OCI-LY3 (cell line): ENCODE results near the gene NAMPT.

Experiments
- H2AFZ ChIP-seq: fragments of 200-600, 300-600 bp; shearing (Covaris generic); 2 replicates; pipeline ENCODE4 v1.6.0; 2014; ENCODE audit warnings: antibody characterized with exemption, low read depth, low read length
- H3K27ac ChIP-seq: fragments of 200-600, 300-600 bp; sonication (generic); 2 replicates; pipeline ENCODE4 v1.5.1; 2014; ENCODE audit warnings: mild to moderate bottlenecking, low read length, moderate library complexity, mixed read lengths
- H3K27me3 ChIP-seq: fragments of 200-600, 300-600 bp; sonication (generic); 2 replicates; pipeline ENCODE4 v1.6.1; 2014; ENCODE audit warnings: low read depth, low read length, mixed read lengths
- H3K36me3 ChIP-seq: fragments of 200-600, 300-600 bp; sonication (generic); replicated peaks from 2 replicates; pipeline ENCODE3; 2014; ENCODE audit warnings: low read depth, low read length, mixed read lengths
- H3K4me1 ChIP-seq: fragments of 300-600, 200-600 bp; sonication (generic); 2 replicates; pipeline ENCODE4 v1.6.1; 2014; ENCODE audit warnings: low read length, mixed read lengths
- H3K4me2 ChIP-seq: fragments of 200-600, 300-600 bp; sonication (generic); 2 replicates; pipeline ENCODE4 v1.6.1; 2014; ENCODE audit warnings: low read length, mixed read lengths
- H3K4me3 ChIP-seq: fragments of 300-600, 200-600 bp; sonication (generic); 2 replicates; pipeline ENCODE4 v1.5.1; 2014; ENCODE audit warnings: antibody characterized with exemption, mild to moderate bottlenecking, low read length, moderate library complexity
- H3K79me2 ChIP-seq: fragments of 300-600, 200-600 bp; shearing (Covaris generic); 2 replicates; pipeline ENCODE4 v1.6.1; 2014; ENCODE audit warnings: mild to moderate bottlenecking, low read length, mixed read lengths
- H3K9ac ChIP-seq: fragments of 300-600, 200-600 bp; shearing (Covaris generic); 2 replicates; pipeline ENCODE4 v1.6.0; 2014; ENCODE audit warnings: mild to moderate bottlenecking, low read length, moderate library complexity
- H3K9me3 ChIP-seq: fragments of 200-600, 300-600 bp; shearing (Covaris generic); 2 replicates; pipeline ENCODE4 v1.6.1; 2014; ENCODE audit warnings: low read length, mixed read lengths; ENCODE audit not compliant: insufficient read depth
- H4K20me1 ChIP-seq: fragments of 200-600, 300-600 bp; sonication (generic); 2 replicates; pipeline ENCODE4 v1.6.1; 2016; ENCODE audit warnings: low read length, mixed read lengths; ENCODE audit not compliant: insufficient read depth
- CTCF ChIP-seq: fragments of 200-600, 300-600 bp; sonication (generic); IDR thresholded peaks from 2 replicates; pipeline ENCODE4 v1.5.1; 2014; ENCODE audit warnings: antibody characterized with exemption, low read length, low read depth
- EZH2phosphoT487 ChIP-seq: fragments of 200-600 bp; shearing (Covaris generic); IDR thresholded peaks from 2 replicates; pipeline ENCODE4 v1.6.1; 2018; ENCODE audit warnings: antibody characterized with exemption, mixed run types, low read depth

Gene NAMPT

DNA sequence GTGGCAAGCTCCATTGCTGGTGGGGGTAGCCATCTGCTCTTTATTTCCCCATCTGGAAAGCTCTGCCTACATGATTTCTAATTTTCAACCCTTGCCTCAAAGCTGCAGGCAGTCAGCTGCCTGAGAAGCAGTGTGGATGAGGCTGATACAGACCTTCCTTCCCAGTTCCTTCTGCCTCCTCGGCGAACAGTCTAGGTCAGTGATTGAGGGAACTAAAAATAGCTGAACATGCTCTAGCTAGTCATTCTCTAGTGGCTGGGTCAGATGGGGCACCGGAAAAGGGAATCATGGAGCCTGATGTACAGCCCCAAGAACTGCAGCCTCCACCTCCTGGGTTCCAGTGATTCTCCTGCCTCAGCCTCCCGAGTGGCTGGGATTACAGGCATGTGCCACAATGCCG is 48.7 kb downstream of the NAMPT start:
- Histone ChIP-seq H3K9me3 (no peaks in the 10 kb centered on the region), H3K36me3 (no peaks in the 10 kb centered on the region), H3K79me2 (no peaks in the 10 kb centered on the region), H4K20me1 (no peaks in the 10 kb centered on the region), H2AFZ (no peak overlapping the region), H3K4me1 (no peaks in the 10 kb centered on the region), H3K9ac (no peak overlapping the region), H3K27ac (no peak overlapping the region), H3K27me3 (no peaks in the 10 kb centered on the region), H3K4me3 (no peak overlapping the region), H3K4me2 (no peak overlapping the region)
- TF ChIP-seq EZH2phosphoT487 (no peak), CTCF (no peak)

- Histone ChIP-seq H4K20me1 (no peaks in the 10 kb centered on the region), H3K36me3 (no peaks in the 10 kb centered on the region), H3K27ac (no peak overlapping the region), H3K4me2 (no peak overlapping the region), H3K9ac (no peak overlapping the region), H3K27me3 (no peaks in the 10 kb centered on the region), H3K9me3 (no peaks in the 10 kb centered on the region), H3K4me1 (no peaks in the 10 kb centered on the region), H2AFZ (no peak overlapping the region), H3K79me2 (no peaks in the 10 kb centered on the region), H3K4me3 (no peak overlapping the region)
- TF ChIP-seq CTCF (no peak), EZH2phosphoT487 (no peak)
Observed at GRCh38 chr7:106234425-106234824, 50.4 kb downstream of the NAMPT start.

- no peak overlapping the region for H2AFZ ChIP-seq
- no peaks in the 10 kb centered on the region for H3K4me1 ChIP-seq
- no peaks in the 10 kb centered on the region for H3K27me3 ChIP-seq
- H4K20me1 ChIP-seq = no peaks in the 10 kb centered on the region
- H3K4me2 ChIP-seq = no peak overlapping the region
- no peaks in the 10 kb centered on the region for H3K9me3 ChIP-seq
- H3K9ac ChIP-seq = no peak overlapping the region
- no peaks in the 10 kb centered on the region for H3K79me2 ChIP-seq
- TF ChIP-seq EZH2phosphoT487 = no peak
- TF ChIP-seq CTCF = no peak
- no peaks in the 10 kb centered on the region for H3K36me3 ChIP-seq
- no peak overlapping the region for H3K4me3 ChIP-seq
- no peak overlapping the region for H3K27ac ChIP-seq
Observed at GRCh38 chr7:106231856-106232490, 52.8 kb downstream of the NAMPT start.

GRCh38 chr7:106225856-106226255 is 58.9 kb downstream of the NAMPT start:
- H3K4me2 ChIP-seq = no peak overlapping the region
- no peak overlapping the region for H2AFZ ChIP-seq
- TF ChIP-seq CTCF (no peak), EZH2phosphoT487 (no peak)
- H4K20me1 ChIP-seq = no peaks in the 10 kb centered on the region
- H3K36me3 ChIP-seq = no peaks in the 10 kb centered on the region
- no peaks in the 10 kb centered on the region for H3K4me1 ChIP-seq
- no peak overlapping the region for H3K4me3 ChIP-seq
- H3K79me2 ChIP-seq = no peaks in the 10 kb centered on the region
- no peak overlapping the region for H3K9ac ChIP-seq
- no peaks in the 10 kb centered on the region for H3K9me3 ChIP-seq
- no peak overlapping the region for H3K27ac ChIP-seq
- no peaks in the 10 kb centered on the region; the same call in 1 of the 2 replicates for H3K27me3 ChIP-seq
